ENCODE results near the gene POU2AF1.
"Not testable (repeated sequence)": the region's sequence is repeated elsewhere in the genome, so short reads cannot be mapped to it uniquely, and the experiment has no call there.

Gene POU2AF1

DNA sequence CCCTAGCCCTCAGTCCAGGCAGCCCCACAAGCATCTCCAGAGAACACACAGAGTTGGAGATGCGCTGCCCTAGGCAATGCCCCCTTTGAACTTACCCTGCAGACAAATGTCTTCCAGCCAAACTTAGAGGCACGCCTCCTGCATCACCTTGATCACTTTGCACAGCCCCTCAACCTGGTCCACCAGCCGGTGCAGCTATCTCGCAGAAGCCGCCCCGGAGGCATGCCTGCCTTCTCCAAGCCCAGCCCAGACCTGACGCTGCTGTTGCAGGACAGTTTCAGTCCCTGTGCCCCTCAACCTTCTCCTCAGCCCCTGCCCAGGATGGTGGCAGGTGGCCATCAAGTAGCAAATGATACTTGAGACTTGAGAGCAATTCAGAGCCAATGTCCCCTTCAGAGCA, 16.7 kb upstream of the POU2AF1 start:
- Histone ChIP-seq H3K27me3 (ENCODE audit: control insufficient read depth, insufficient read depth, low read length) (peaks cover 43% of the 10 kb centered on the region), H3K4me3 (ENCODE audit: low read length) (no peak overlapping the region), H3K9me3 (replicated peaks; ENCODE audit: low read length) (no peaks in the 10 kb centered on the region), H3K9ac (ENCODE audit: low read depth, low read length) (no peak overlapping the region), H3K36me3 (ENCODE audit: insufficient read depth, low read length) (no peaks in the 10 kb centered on the region), H3K4me2 (ENCODE audit: low read length) (no peak overlapping the region), H3K4me1 (ENCODE audit: control insufficient read depth, insufficient read depth, low read length) (no peaks in the 10 kb centered on the region)

DNA sequence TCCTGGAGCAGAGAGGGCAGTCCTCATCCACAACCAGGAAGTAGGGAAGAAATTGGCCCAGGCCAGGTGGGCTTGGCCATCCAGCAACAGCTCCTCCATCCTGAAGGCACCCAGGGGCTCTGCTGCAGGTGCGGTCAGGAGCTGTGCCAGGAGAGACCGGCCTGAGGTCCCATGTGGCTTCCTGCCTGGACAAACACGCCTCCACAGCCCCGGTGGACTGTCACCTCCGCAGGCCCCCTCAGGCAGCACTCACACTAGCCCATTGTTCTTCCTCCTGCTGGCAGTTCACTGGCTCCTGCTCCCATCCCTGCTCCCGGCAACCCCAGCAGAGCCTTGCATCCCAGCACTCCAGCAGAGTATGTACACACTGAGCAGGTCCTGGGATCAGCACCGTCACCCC, 16.0 kb upstream of the POU2AF1 start:
- Histone ChIP-seq H3K36me3 (ENCODE audit: insufficient read depth, low read length) (no peaks in the 10 kb centered on the region), H3K9me3 (replicated peaks; ENCODE audit: low read length) (no peaks in the 10 kb centered on the region), H3K4me3 (ENCODE audit: low read length) (no peak overlapping the region), H3K27me3 (ENCODE audit: control insufficient read depth, insufficient read depth, low read length) (peaks cover 43% of the 10 kb centered on the region), H3K4me1 (ENCODE audit: control insufficient read depth, insufficient read depth, low read length) (no peaks in the 10 kb centered on the region), H3K4me2 (ENCODE audit: low read length) (no peak overlapping the region), H3K9ac (ENCODE audit: low read depth, low read length) (no peak overlapping the region)

DNA sequence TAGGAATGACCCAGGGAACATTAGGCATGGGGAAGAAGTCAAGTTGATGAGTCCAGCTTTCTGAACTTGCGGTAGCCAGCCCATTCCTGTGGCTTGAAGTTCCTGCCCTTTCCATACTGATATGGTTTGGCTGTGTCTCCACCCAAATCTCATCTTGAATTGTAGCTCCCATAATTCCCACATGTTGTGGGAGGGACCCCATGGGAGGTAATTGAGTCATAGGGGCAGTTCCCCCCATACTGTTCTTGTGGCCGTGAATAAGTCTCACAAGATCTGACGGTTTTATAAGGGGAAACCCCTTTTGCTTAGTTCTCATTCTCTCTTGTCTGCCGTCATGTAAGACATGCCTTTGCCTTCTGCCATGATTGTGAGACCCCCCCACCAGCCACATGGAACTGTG, 15.1 kb upstream of the POU2AF1 start:
- H3K36me3 ChIP-seq (ENCODE audit: insufficient read depth, low read length); H3K4me2 ChIP-seq (ENCODE audit: low read length); H3K4me1 ChIP-seq (ENCODE audit: control insufficient read depth, insufficient read depth, low read length); H3K9ac ChIP-seq (ENCODE audit: low read depth, low read length); H3K4me3 ChIP-seq (ENCODE audit: low read length); H3K9me3 ChIP-seq (replicated peaks; ENCODE audit: low read length): not testable (repeated sequence)
- peaks cover 41% of the 10 kb centered on the region for H3K27me3 ChIP-seq (ENCODE audit: control insufficient read depth, insufficient read depth, low read length)

DNA sequence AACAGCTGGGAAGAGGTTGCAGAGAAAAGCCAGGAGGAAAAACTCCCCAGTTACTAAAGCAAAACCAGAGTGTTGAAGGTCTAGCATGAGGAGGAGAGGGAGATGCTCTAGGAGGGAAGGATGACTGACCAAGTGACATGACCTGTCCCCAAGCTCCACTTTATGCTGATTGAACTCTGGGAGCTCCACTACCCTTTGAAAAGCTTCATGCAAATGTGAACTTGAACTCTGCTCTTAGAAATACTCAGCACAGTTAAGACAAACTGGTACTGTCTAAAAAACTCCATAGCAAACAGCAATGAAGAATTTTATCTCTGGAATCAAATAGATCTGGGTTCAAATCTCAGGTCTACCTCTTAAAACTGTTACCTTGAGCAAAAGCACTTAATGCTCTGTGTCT, 14.5 kb upstream of the POU2AF1 start:
- Histone ChIP-seq H3K4me1 (ENCODE audit: control insufficient read depth, insufficient read depth, low read length) (no peaks in the 10 kb centered on the region), H3K9ac (ENCODE audit: low read depth, low read length) (no peak overlapping the region), H3K4me3 (ENCODE audit: low read length) (no peak overlapping the region), H3K9me3 (replicated peaks; ENCODE audit: low read length) (no peaks in the 10 kb centered on the region), H3K27me3 (ENCODE audit: control insufficient read depth, insufficient read depth, low read length) (peaks cover 41% of the 10 kb centered on the region), H3K4me2 (ENCODE audit: low read length) (no peak overlapping the region), H3K36me3 (ENCODE audit: insufficient read depth, low read length) (no peaks in the 10 kb centered on the region)

DNA sequence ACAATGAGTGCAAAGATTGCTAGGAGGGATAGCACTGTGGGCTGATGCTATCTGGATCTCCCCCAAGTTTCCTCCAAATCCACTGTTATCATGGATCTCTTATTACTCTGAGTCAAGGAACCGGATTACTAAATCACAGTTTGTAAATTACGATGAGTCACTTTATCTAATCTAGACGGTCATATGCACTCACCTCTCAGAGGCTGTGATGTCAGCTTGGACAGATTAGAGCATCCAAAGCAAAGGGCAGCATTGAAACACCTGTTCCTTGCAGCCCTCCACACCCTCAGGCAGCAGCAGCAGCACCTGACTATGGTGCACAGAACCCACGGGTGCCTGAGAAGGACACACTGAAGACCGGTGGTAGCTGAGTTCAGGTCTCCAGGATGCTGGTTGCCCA, 14.0 kb upstream of the POU2AF1 start:
- Histone ChIP-seq H3K9me3 (replicated peaks; ENCODE audit: low read length) (no peaks in the 10 kb centered on the region), H3K4me2 (ENCODE audit: low read length) (no peak overlapping the region), H3K27me3 (ENCODE audit: control insufficient read depth, insufficient read depth, low read length) (peaks cover 40% of the 10 kb centered on the region), H3K9ac (ENCODE audit: low read depth, low read length) (no peak overlapping the region), H3K4me3 (ENCODE audit: low read length) (no peak overlapping the region), H3K36me3 (ENCODE audit: insufficient read depth, low read length) (no peaks in the 10 kb centered on the region), H3K4me1 (ENCODE audit: control insufficient read depth, insufficient read depth, low read length) (no peaks in the 10 kb centered on the region)

DNA sequence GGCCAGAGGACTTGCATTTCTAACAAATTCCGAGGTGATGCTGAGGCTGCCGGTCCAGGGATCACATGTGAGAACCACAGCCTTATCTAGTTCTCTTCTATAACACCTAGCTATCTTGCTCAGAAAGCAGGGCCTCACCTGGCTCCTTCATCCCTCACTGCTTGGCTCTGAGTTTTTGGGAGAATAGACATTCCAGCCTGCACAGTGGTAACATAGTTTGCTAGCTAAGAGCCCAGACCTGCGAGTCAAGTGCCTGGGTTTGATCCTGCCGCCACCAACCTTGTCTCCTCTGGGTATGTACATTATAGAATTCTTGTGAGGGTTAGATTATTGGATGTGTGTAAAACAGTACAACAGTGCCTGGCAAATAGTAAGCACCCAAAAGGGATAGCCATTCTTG, 13.5 kb upstream of the POU2AF1 start:
- Histone ChIP-seq H3K4me1 (ENCODE audit: control insufficient read depth, insufficient read depth, low read length) (no peaks in the 10 kb centered on the region), H3K36me3 (ENCODE audit: insufficient read depth, low read length) (no peaks in the 10 kb centered on the region), H3K27me3 (ENCODE audit: control insufficient read depth, insufficient read depth, low read length) (peaks cover 37% of the 10 kb centered on the region), H3K4me2 (ENCODE audit: low read length) (no peak overlapping the region), H3K9me3 (replicated peaks; ENCODE audit: low read length) (no peaks in the 10 kb centered on the region), H3K4me3 (ENCODE audit: low read length) (no peak overlapping the region), H3K9ac (ENCODE audit: low read depth, low read length) (no peak overlapping the region)

DNA sequence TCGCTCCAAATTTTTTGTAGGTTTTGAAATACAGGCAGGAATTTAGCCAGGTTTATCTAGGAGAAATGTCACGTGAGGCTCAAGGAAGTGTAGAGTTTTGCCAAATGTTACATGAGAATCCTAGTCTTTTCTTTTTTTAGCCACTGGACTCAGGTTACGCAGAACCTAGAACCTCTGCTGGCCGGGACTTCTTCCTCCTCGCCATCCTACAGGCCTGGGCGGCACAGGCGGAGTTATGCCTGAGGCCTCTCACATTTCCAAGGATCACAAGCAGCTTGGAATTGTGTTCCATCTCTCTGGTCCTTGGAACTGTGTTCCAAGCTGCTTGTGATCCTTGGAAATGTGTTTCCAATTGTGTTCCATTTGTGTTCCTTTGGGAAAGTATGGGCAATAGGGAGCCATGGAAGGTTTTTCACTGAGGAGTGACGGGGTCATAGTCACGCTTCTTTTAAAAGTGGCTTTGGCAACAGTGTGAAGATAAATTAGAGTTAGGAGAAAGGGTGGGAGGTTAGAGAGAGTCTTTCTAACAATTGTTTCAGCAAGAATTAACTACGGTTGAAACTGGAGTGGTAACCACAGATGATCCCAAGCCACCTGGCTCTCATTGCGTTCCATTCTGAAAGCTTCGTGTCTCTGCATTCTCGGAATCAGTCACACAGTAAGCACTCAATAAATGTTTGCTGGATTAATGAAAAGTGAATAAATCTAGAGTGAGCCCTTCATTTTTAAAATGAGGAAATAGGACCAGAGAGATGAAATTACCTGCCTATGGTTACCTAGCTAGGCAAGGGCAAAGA, 12.5 kb upstream of the POU2AF1 start:
- Histone ChIP-seq H3K36me3 (ENCODE audit: insufficient read depth, low read length) (no peaks in the 10 kb centered on the region), H3K27me3 (ENCODE audit: control insufficient read depth, insufficient read depth, low read length) (peaks cover 31% of the 10 kb centered on the region), H3K4me3 (ENCODE audit: low read length) (no peak overlapping the region), H3K9me3 (replicated peaks; ENCODE audit: low read length) (no peaks in the 10 kb centered on the region), H3K4me1 (ENCODE audit: control insufficient read depth, insufficient read depth, low read length) (no peaks in the 10 kb centered on the region), H3K9ac (ENCODE audit: low read depth, low read length) (no peak overlapping the region), H3K4me2 (ENCODE audit: low read length) (no peak overlapping the region)

DNA sequence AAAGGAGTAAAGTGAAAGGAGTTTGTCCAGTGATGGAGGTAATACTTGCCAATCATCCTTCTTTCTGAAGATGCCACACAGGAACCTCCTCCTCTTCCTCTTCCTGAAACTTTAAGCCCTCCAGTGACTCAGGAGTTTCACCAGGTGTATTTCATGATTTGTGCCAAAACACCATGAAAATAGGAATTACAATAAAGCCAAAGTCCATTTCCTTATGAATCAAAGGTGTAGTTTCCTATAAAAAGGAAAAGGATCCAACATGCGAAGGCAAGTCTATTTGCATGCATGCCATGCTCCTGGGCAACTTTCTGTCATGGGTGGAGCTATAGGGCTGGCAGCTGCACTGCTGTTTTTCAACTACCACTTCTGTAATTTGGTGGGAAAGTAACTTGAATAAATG, 9.8 kb upstream of the POU2AF1 start:
- no peak overlapping the region for H3K4me3 ChIP-seq (ENCODE audit: low read length)
- no peaks in the 10 kb centered on the region for H3K36me3 ChIP-seq (ENCODE audit: insufficient read depth, low read length)
- H3K9me3 ChIP-seq (replicated peaks; ENCODE audit: low read length) = no peaks in the 10 kb centered on the region
- H3K4me1 ChIP-seq (ENCODE audit: control insufficient read depth, insufficient read depth, low read length) = no peaks in the 10 kb centered on the region
- no peak overlapping the region for H3K9ac ChIP-seq (ENCODE audit: low read depth, low read length)
- no peak overlapping the region for H3K4me2 ChIP-seq (ENCODE audit: low read length)
- H3K27me3 ChIP-seq (ENCODE audit: control insufficient read depth, insufficient read depth, low read length) = peaks cover 25% of the 10 kb centered on the region

DNA sequence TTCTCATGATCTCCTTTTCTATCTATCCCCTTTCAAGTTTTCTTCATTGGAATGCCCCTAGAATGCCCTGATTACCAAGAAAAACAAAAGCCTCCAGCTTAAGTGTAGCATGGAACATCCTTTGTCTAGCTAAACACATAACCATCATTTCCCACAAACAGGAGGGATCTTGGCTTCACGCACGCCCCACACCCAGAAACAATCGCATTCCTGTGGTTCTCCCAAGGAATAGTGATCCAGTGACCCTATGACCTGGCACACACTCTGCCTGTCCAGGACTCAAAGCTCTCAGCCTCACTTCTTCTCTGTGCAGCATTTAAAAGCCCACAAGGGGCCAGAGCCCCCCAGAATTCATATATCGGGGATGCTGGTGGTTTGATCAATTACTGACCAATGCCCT, 9.3 kb upstream of the POU2AF1 start:
- Histone ChIP-seq H3K4me2 (ENCODE audit: low read length) (no peak overlapping the region), H3K4me1 (ENCODE audit: control insufficient read depth, insufficient read depth, low read length) (no peaks in the 10 kb centered on the region), H3K9me3 (replicated peaks; ENCODE audit: low read length) (no peaks in the 10 kb centered on the region), H3K36me3 (ENCODE audit: insufficient read depth, low read length) (no peaks in the 10 kb centered on the region), H3K9ac (ENCODE audit: low read depth, low read length) (no peak overlapping the region), H3K27me3 (ENCODE audit: control insufficient read depth, insufficient read depth, low read length) (peaks cover 21% of the 10 kb centered on the region), H3K4me3 (ENCODE audit: low read length) (no peak overlapping the region)

DNA sequence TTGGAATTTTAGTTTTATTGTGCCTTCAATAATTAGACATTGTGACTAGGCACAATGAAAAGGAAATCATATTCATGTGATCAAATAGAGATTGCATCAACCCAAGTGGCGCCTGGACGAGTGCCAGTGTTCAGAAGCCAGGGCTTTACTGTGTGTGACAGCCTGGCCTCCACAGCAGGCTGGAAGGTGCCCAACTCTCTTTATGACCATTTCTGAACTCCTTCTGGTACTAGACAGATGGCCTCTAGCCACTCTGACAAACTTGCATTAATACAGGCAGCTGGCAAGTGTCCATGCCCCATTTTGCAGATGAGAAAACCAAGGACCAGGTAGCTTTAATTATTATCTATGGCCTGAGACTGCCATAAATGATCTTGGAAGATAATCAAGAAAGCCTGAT, 8.3 kb upstream of the POU2AF1 start:
- no peak overlapping the region for H3K4me3 ChIP-seq (ENCODE audit: low read length)
- H3K9ac ChIP-seq (ENCODE audit: low read depth, low read length) = no peak overlapping the region
- peaks cover 14% of the 10 kb centered on the region for H3K27me3 ChIP-seq (ENCODE audit: control insufficient read depth, insufficient read depth, low read length)
- H3K4me1 ChIP-seq (ENCODE audit: control insufficient read depth, insufficient read depth, low read length) = no peaks in the 10 kb centered on the region
- no peak overlapping the region for H3K4me2 ChIP-seq (ENCODE audit: low read length)
- no peaks in the 10 kb centered on the region for H3K9me3 ChIP-seq (replicated peaks; ENCODE audit: low read length)
- H3K36me3 ChIP-seq (ENCODE audit: insufficient read depth, low read length) = no peaks in the 10 kb centered on the region

DNA sequence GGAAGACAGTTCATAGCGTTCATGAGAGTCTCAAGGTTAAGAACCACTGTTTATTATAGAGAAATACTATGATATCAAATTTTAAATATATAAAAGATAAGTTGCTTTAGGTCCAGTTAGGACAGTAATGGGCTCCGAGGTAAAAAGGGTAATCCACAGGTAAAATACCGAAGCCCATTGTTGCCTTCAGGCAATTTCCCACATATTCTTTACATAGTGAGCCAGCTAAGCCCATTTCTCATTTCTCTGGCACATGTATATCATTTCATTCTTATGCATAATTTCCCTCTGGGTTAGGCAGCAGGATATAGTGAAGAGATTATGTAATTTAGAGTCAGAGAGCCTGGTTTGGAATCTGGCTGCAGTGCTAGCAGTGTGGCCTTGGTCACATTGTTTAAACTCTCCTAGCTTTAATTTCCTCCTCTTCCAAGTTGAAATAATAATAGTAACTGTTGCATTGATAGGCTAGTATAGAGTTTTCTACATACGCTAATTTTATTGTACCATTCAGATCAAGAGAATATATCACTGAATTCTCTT, 7.6 kb upstream of the POU2AF1 start:
- no peak overlapping the region for H3K4me3 ChIP-seq (ENCODE audit: low read length)
- H3K9ac ChIP-seq (ENCODE audit: low read depth, low read length) = no peak overlapping the region
- no peaks in the 10 kb centered on the region for H3K36me3 ChIP-seq (ENCODE audit: insufficient read depth, low read length)
- peaks cover 14% of the 10 kb centered on the region for H3K27me3 ChIP-seq (ENCODE audit: control insufficient read depth, insufficient read depth, low read length)
- no peaks in the 10 kb centered on the region for H3K9me3 ChIP-seq (replicated peaks; ENCODE audit: low read length)
- H3K4me2 ChIP-seq (ENCODE audit: low read length) = no peak overlapping the region
- no peaks in the 10 kb centered on the region for H3K4me1 ChIP-seq (ENCODE audit: control insufficient read depth, insufficient read depth, low read length)

DNA sequence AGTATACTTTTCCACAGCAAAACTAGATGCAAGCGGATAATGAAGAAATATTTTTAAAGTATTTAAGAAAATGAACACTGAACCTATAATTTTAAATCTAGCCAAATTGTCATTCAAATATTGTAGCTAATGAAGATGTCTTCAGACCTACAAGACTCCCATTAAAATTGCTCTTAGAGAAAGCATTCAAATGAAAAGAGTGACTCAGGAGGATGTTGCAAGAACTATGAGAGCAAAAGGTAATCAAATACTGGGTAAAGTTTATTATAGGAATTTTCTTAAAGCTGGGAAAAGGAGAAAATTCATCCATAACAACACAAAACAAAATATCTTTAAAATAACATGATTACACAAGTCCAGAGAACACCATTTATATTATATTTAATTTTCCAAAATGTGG, 5.4 kb upstream of the POU2AF1 start:
- no peaks in the 10 kb centered on the region for H3K27me3 ChIP-seq (ENCODE audit: control insufficient read depth, insufficient read depth, low read length)
- H3K36me3 ChIP-seq (ENCODE audit: insufficient read depth, low read length) = no peaks in the 10 kb centered on the region
- no peak overlapping the region for H3K4me2 ChIP-seq (ENCODE audit: low read length)
- no peak overlapping the region for H3K9ac ChIP-seq (ENCODE audit: low read depth, low read length)
- H3K9me3 ChIP-seq (replicated peaks; ENCODE audit: low read length) = no peaks in the 10 kb centered on the region
- no peak overlapping the region for H3K4me3 ChIP-seq (ENCODE audit: low read length)
- no peaks in the 10 kb centered on the region for H3K4me1 ChIP-seq (ENCODE audit: control insufficient read depth, insufficient read depth, low read length)
